ENCODE data around the gene LIME1.

DNA sequence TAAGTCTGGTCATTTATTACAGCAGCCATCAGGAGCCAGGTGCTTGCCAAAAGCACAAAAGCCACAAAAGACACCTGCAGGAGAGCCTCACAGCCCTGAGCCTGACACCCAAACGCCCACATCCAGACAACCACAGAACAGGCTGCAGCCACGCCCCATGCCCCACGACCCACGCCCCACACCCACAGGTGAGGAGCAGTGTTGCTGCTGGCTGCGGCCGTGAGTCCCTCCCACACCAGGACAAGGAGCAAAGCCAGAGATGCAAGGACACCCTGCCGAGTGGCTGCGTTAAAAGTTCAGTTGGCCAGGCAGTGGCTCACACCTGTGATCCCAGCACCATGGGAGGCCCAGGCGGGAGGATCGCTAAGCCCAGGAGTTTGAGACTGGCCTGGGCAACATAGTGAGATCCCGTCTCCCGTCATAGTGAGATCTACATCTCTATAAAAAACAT, 46.1 kb downstream of the LIME1 start:
- TF ChIP-seq, protein P1, sequence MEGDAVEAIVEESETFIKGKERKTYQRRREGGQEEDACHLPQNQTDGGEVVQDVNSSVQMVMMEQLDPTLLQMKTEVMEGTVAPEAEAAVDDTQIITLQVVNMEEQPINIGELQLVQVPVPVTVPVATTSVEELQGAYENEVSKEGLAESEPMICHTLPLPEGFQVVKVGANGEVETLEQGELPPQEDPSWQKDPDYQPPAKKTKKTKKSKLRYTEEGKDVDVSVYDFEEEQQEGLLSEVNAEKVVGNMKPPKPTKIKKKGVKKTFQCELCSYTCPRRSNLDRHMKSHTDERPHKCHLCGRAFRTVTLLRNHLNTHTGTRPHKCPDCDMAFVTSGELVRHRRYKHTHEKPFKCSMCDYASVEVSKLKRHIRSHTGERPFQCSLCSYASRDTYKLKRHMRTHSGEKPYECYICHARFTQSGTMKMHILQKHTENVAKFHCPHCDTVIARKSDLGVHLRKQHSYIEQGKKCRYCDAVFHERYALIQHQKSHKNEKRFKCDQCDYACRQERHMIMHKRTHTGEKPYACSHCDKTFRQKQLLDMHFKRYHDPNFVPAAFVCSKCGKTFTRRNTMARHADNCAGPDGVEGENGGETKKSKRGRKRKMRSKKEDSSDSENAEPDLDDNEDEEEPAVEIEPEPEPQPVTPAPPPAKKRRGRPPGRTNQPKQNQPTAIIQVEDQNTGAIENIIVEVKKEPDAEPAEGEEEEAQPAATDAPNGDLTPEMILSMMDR (conservative IDR thresholded peaks at IDR 0.05 in 1 of 2, IDR thresholded peaks at IDR 0.05 in 1 of 2; ENCODE audit: low read depth in 1 of 2, low read length in 2 of 2): no peak
- TF ChIP-seq EZH2 (IDR thresholded peaks at IDR 0.05; ENCODE audit: low read length, missing control alignments): no peak

Measured in fibroblast of lung (primary cell).